SJCRH30 (cell line): ENCODE data around the gene S1PR4. TPM values are rescaled to one million over a fixed set of nuclear protein-coding genes. Genes with fewer than 3 reads are reported as not detected.

Source experiments
- DNase-seq, 2 experiments: peaks; one replicate each; pipeline ENCODE4 v3.0.0-alpha.2; 2015 to 2020
- H3K27ac ChIP-seq: fragments of 250-450 bp; sonication (Bioruptor Pico); 2 replicates; pipeline ENCODE4 v1.5.1; 2020; ENCODE audit warnings: mild to moderate bottlenecking, moderate library complexity
- H3K27me3 ChIP-seq: fragments of 250-450 bp; sonication (Bioruptor Pico); 2 replicates; pipeline ENCODE4 v1.5.1; 2020; ENCODE audit warnings: mild to moderate bottlenecking, moderate library complexity
- H3K36me3 ChIP-seq: fragments of 250-450 bp; sonication (Bioruptor Pico); 2 replicates; pipeline ENCODE4 v1.5.1; 2020; ENCODE audit warnings: mild to moderate bottlenecking, moderate library complexity
- H3K4me1 ChIP-seq: fragments of 250-450 bp; sonication (Bioruptor Pico); 2 replicates; pipeline ENCODE4 v1.5.1; 2020; ENCODE audit warnings: mild to moderate bottlenecking, moderate library complexity
- H3K4me3 ChIP-seq: fragments of 250-450 bp; sonication (Bioruptor Pico); 2 replicates; pipeline ENCODE4 v1.5.1; 2020; ENCODE audit warnings: mild to moderate bottlenecking, moderate library complexity
- H3K9me3 ChIP-seq: fragments of 250-450 bp; sonication (Bioruptor Pico); replicated peaks from 2 replicates; pipeline ENCODE4 v1.5.1; 2020; ENCODE audit warnings: mild to moderate bottlenecking, moderate library complexity
- total RNA-seq: library from RNA; depleted of rRNA; stranded (reverse); fragments of >200 nt; shearing (Covaris generic); gene quantifications from 2 replicates; pipeline ENCODE4 v1.2.3, GENCODE V29; 2014; rRNA removed

Gene S1PR4
- not detected in 2 replicates for total RNA-seq

DNA sequence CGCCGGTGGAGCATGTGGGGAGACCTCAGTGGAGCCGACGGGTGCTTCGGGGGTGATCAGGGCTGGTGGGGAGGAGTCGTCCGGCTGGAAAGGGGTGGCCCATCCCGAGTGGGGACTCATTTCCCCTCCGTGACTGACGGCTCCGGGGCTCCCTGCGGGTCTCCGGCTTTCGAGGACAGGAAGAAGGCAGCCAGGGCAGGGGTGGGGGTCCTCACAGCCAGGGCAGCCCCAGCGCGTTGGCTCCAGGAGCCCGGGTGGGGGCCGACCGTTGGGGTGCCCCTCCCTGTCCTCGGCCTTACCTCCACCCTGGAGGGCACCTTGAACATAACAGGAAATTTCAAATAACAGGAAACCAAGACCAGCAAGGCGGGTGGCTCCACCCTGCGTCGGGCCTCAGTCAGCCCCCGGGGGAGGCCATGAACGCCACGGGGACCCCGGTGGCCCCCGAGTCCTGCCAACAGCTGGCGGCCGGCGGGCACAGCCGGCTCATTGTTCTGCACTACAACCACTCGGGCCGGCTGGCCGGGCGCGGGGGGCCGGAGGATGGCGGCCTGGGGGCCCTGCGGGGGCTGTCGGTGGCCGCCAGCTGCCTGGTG lies at the start of gene S1PR4:
TSS of gene S1PR4 (plus strand) at position 393 of the 596 bp plus-strand sequence. CDS start at position 417, 24 bp downstream.
- H3K4me1 ChIP-seq, result no peaks in the 10 kb centered on the region
- H3K27ac ChIP-seq, result no peak within 1 kb of the TSS
- no peaks in the 10 kb centered on the region for H3K27me3 ChIP-seq
- DNase-seq, result peak in 1 of 2 experiments; percentile 28
- H3K9me3 ChIP-seq, result no peaks in the 10 kb centered on the region
- no peaks in the 10 kb centered on the region for H3K36me3 ChIP-seq
- H3K4me3 ChIP-seq, result no peak within 1 kb of the TSS

GRCh38 chr19:3129112-3129511 lies 49.5 kb upstream of the S1PR4 start:
- H3K4me1 ChIP-seq, result peaks cover 13% of the 10 kb centered on the region
- no peaks in the 10 kb centered on the region for H3K27me3 ChIP-seq
- no peaks in the 10 kb centered on the region for H3K9me3 ChIP-seq
- no peaks in the 10 kb centered on the region for H3K36me3 ChIP-seq
- DNase-seq, result peak in 1 of 2 experiments; percentile 36
- H3K27ac ChIP-seq, result no peak overlapping the region
- no peak overlapping the region for H3K4me3 ChIP-seq

- no peak overlapping the region for H3K4me3 ChIP-seq
- H3K9me3 ChIP-seq, result no peaks in the 10 kb centered on the region
- no peak for DNase-seq
- peaks cover 13% of the 10 kb centered on the region for H3K4me1 ChIP-seq
- H3K27me3 ChIP-seq, result no peaks in the 10 kb centered on the region
- no peaks in the 10 kb centered on the region for H3K36me3 ChIP-seq
- H3K27ac ChIP-seq, result no peak overlapping the region
Measured at GRCh38 chr19:3131168-3131567, 47.4 kb upstream of the S1PR4 start.

GRCh38 chr19:3132971-3133792 lies 45.4 kb upstream of the S1PR4 start:
- Histone ChIP-seq H3K27ac (peak overlapping the region; percentile 53), H3K4me1 (peaks cover 13% of the 10 kb centered on the region), H3K36me3 (no peaks in the 10 kb centered on the region), H3K4me3 (peak overlapping the region; percentile 32), H3K9me3 (no peaks in the 10 kb centered on the region), H3K27me3 (no peaks in the 10 kb centered on the region)
- DNase-seq, result peak; percentile 69 to 77

DNA sequence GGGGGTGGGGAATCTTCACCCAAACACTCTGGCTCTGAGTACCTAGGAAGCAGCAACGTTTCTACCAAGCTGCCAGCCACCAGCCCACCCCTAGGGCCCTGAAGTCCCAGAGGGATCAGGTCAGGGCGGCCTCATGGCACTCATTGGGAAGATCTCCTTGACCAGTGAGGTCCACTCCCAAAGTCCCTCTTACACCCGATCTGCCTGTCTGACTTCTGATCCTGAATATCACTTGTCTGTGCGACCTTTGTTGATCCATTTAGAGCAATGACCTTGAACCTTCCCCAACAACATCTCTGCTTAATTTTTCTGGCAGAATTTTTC lies 44.8 kb upstream of the S1PR4 start:
- no peak for DNase-seq
- no peaks in the 10 kb centered on the region for H3K27me3 ChIP-seq
- peak overlapping the region; percentile 53 for H3K27ac ChIP-seq
- peaks cover 13% of the 10 kb centered on the region for H3K4me1 ChIP-seq
- H3K4me3 ChIP-seq, result no peak overlapping the region
- no peaks in the 10 kb centered on the region for H3K9me3 ChIP-seq
- H3K36me3 ChIP-seq, result no peaks in the 10 kb centered on the region

DNA sequence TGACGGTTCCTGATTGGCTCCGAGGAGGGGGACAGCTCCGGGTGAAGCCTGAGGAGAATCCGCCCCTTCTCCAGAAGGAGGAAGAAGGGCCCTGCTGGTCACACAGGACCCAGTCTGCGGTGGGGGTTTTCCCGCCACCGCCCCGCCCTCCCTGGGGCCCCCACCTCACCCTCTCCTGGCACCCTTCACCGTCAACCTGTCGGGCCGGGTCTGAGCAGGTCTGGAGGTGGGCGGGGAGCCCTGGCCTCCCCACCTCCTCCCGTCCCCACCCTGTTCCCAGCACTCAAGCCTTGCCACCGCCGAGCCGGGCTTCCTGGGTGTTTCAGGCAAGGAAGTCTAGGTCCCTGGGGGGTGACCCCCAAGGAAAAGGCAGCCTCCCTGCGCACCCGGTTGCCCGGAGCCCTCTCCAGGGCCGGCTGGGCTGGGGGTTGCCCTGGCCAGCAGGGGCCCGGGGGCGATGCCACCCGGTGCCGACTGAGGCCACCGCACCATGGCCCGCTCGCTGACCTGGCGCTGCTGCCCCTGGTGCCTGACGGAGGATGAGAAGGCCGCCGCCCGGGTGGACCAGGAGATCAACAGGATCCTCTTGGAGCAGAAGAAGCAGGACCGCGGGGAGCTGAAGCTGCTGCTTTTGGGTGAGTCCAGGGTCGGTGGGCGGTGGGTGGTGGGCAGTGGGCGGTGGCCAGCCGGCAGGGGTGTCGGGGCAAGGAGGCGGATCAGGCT lies 42.4 kb upstream of the S1PR4 start, which contains the start of gene GNA15:
TSS of gene GNA15 (plus strand) at position 73 of the 723 bp plus-strand sequence. CDS start at position 491, 418 bp downstream.
- Histone ChIP-seq H3K4me1 (peaks cover 13% of the 10 kb centered on the region), H3K4me3 (no peak within 1 kb of the TSS), H3K36me3 (no peaks in the 10 kb centered on the region), H3K27me3 (no peaks in the 10 kb centered on the region), H3K27ac (no peak within 1 kb of the TSS), H3K9me3 (no peaks in the 10 kb centered on the region)
- DNase-seq, result no peak

- H3K36me3 ChIP-seq, result no peaks in the 10 kb centered on the region
- H3K9me3 ChIP-seq, result no peaks in the 10 kb centered on the region
- no peaks in the 10 kb centered on the region for H3K27me3 ChIP-seq
- no peak overlapping the region for H3K4me3 ChIP-seq
- DNase-seq, result no peak
- H3K27ac ChIP-seq, result no peak overlapping the region
- H3K4me1 ChIP-seq, result peaks cover 13% of the 10 kb centered on the region
Measured at GRCh38 chr19:3136684-3137055, 41.9 kb upstream of the S1PR4 start.

- H3K9me3 ChIP-seq, result no peaks in the 10 kb centered on the region
- H3K36me3 ChIP-seq, result no peaks in the 10 kb centered on the region
- peaks cover 13% of the 10 kb centered on the region for H3K4me1 ChIP-seq
- H3K4me3 ChIP-seq, result no peak overlapping the region
- H3K27me3 ChIP-seq, result no peaks in the 10 kb centered on the region
- H3K27ac ChIP-seq, result no peak overlapping the region
- DNase-seq, result no peak
Measured at GRCh38 chr19:3137119-3137518, 41.5 kb upstream of the S1PR4 start.

GRCh38 chr19:3138268-3138667 lies 40.3 kb upstream of the S1PR4 start:
- Histone ChIP-seq H3K9me3 (no peaks in the 10 kb centered on the region), H3K4me1 (peaks cover 11% of the 10 kb centered on the region), H3K36me3 (no peaks in the 10 kb centered on the region), H3K4me3 (no peak overlapping the region), H3K27me3 (no peaks in the 10 kb centered on the region), H3K27ac (no peak overlapping the region)
- no peak for DNase-seq

DNA sequence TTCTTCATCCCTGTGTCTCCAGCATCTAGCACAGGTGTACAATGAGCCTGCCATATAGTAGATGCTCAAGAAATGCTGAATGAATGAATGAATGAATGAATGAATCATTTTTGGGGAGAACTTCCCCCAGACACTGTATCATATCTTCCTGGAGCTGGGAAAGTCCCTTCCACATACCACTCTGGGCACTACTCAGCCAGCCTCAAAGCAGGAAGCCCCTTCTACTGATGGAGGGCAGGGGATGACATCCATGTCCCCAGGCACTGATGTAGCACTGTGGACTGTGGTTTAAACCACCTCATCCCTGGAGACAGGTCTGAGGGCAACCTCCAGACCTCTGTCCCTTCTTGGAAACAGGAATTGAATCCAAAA lies 37.9 kb upstream of the S1PR4 start:
- H3K27me3 ChIP-seq, result no peaks in the 10 kb centered on the region
- H3K36me3 ChIP-seq, result no peaks in the 10 kb centered on the region
- no peaks in the 10 kb centered on the region for H3K9me3 ChIP-seq
- peaks cover 4% of the 10 kb centered on the region for H3K4me1 ChIP-seq
- no peak overlapping the region for H3K4me3 ChIP-seq
- DNase-seq, result no peak
- H3K27ac ChIP-seq, result no peak overlapping the region

DNA sequence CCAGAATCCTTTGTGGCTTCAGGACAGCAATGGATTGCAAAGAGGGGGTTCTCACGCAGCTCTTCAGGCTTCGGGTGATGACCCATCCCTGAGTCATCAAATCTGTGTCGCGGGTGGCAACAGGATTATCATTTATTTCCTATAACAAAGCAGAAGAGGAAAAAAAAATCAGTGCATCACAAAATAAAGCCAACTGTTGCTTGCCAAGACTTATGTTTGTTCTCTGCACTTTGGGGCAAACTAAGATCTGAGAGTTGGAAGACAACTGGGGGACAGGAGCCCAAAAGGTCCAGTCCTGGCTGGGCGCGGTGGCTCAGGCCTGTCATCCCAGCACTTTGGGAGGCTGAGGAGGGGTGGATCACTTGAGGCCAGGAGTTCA lies 36.3 kb upstream of the S1PR4 start:
- H3K36me3 ChIP-seq, result no peaks in the 10 kb centered on the region

DNA sequence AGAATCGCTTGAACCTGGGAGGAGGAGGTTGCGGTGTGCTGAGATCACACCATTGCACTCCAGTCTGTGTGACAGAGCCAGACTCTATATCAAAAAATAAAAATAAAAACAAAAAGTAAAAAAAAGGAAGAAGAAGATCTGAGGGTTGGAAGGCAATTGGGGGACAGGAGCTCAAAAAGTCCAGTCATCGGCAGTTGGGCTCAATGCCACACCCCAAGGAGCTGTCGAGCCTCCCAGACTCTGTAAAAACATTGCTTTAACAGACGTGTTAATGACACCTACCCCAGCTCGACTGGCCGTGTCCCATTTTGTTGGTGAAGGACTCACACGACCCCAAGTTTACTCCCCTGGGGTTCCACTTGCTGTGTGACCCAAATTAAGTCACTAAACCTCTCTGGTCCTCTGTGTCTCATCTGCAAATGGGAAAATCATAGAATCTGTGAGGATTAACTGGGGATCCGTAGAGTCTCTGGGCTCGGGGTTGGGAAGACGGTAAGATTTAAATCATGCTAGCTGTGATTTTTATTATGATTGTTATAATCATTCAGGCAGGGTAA lies 35.7 kb upstream of the S1PR4 start:
- no peak for DNase-seq
- H3K9me3 ChIP-seq, result no peaks in the 10 kb centered on the region
- H3K27ac ChIP-seq, result peak overlapping the region; percentile 70; the same call in 1 of the 2 replicates
- no peaks in the 10 kb centered on the region for H3K36me3 ChIP-seq
- H3K4me3 ChIP-seq, result no peak overlapping the region
- no peaks in the 10 kb centered on the region for H3K27me3 ChIP-seq
- peaks cover 4% of the 10 kb centered on the region for H3K4me1 ChIP-seq

More for the DNA sequence above, 36.3 kb upstream of the S1PR4 start:
- peaks cover 4% of the 10 kb centered on the region for H3K4me1 ChIP-seq
- peak overlapping the region; percentile 22 for H3K4me3 ChIP-seq
- no peaks in the 10 kb centered on the region for H3K9me3 ChIP-seq
- no peaks in the 10 kb centered on the region for H3K27me3 ChIP-seq
- DNase-seq, result no peak
- H3K27ac ChIP-seq, result peak overlapping the region; percentile 70

DNA sequence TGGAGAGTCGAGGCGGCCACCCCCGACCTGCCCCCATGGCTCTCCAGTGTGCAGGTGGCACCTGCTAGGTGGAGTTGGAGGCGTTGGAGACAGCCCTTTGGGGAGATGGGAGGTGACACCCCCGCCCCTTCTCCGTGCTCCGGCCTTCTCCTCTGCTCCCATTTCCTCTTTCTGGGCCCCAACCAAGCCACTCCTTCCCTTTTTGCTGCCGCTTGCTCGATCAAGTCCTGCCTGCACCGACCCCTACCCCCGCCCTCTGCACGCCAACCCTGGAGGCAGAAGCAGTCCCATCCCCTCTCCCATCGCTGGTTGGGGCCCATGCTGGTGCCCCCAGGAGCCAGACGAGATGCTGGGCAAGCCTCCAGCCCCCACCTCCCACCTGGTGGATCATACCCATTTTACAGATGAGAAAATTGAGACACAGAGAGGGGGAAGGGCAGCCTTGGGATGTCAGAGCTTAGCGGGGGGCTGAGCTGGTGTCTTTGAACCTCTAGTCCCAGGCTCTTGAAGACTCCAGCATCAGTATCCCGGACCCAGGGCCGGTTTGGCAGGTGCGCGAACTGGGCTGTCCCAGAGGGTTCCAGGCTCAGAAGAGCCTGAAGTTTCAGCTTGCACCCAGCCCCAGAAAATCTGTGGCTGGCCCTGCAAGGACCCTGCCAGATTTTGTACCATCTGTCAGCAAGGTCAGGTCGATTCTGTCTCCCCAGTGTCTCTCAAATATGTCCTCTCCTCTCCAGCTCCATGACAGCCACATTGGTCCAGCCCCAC lies 32.5 kb upstream of the S1PR4 start:
- H3K36me3 ChIP-seq, result no peaks in the 10 kb centered on the region
- no peak for DNase-seq
- no peak overlapping the region for H3K27ac ChIP-seq
- H3K9me3 ChIP-seq, result no peaks in the 10 kb centered on the region
- peaks cover 4% of the 10 kb centered on the region for H3K4me1 ChIP-seq
- no peaks in the 10 kb centered on the region; the same call in 1 of the 2 replicates for H3K27me3 ChIP-seq
- H3K4me3 ChIP-seq, result no peak overlapping the region

DNA sequence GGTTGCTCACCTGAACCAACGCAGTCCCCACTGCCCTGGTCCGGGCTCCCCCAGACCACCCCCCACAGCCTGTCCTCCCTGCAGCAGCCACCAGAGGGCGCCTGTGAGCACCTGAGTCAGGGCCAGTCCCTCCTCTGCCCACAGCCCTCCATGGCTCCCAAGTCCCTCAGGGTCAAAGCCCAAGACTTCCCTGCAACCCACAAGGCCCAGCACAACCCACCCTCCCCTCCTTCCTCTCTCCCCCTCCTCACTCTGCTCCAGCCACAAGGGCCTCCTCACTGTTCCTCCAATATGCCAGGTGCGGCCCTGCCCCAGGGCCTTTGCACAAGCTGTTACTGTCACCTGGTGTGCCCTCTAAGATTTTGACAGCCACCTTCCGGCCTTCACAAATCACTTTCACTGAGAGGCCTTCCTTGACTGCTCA lies 31.9 kb upstream of the S1PR4 start:
- Histone ChIP-seq H3K27ac (no peak overlapping the region), H3K27me3 (no peaks in the 10 kb centered on the region; the same call in 1 of the 2 replicates), H3K4me1 (peaks cover 4% of the 10 kb centered on the region), H3K9me3 (no peaks in the 10 kb centered on the region), H3K36me3 (no peaks in the 10 kb centered on the region), H3K4me3 (no peak overlapping the region)
- DNase-seq, result peak; percentile 39 to 53
